GM18873 (cell line): ENCODE measurements around the gene IL4.
"Not testable (repeated sequence)": the region's sequence is repeated elsewhere in the genome, so short reads cannot be mapped to it uniquely, and the experiment has no call there.

ENCODE experiments used
- ATAC-seq: cut with Tn5 transposase; IDR thresholded peaks from one replicate; pipeline ENCODE4 v1.9.1; 2021; ENCODE audit warnings: mild to moderate bottlenecking, moderate library complexity, moderate number of reproducible peaks; ENCODE audit not compliant: unreplicated experiment, low FRiP score

Gene IL4

DNA sequence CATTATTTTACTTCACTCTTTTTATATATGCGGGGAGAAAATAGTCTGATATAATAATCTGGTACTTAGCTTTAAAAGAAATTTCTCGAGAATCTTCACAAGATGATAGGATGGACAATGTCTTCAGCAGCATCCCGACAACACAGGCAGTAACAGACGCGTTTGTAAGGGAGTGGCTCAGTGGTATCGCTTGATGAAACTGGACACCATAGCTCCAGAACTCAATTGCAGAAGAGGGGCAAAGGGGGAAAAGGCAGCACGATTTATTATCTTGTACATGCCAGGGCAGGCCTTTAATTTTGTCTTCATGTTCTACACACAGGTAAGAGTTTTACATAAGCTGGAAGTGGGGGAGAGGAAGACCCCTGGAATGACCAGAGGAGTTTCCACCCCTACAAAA is 15.7 kb downstream of the IL4 start:
- ATAC-seq: no peak

- ATAC-seq: no peak
Measured at GRCh38 chr5:132690156-132690555, 16.4 kb downstream of the IL4 start.

DNA sequence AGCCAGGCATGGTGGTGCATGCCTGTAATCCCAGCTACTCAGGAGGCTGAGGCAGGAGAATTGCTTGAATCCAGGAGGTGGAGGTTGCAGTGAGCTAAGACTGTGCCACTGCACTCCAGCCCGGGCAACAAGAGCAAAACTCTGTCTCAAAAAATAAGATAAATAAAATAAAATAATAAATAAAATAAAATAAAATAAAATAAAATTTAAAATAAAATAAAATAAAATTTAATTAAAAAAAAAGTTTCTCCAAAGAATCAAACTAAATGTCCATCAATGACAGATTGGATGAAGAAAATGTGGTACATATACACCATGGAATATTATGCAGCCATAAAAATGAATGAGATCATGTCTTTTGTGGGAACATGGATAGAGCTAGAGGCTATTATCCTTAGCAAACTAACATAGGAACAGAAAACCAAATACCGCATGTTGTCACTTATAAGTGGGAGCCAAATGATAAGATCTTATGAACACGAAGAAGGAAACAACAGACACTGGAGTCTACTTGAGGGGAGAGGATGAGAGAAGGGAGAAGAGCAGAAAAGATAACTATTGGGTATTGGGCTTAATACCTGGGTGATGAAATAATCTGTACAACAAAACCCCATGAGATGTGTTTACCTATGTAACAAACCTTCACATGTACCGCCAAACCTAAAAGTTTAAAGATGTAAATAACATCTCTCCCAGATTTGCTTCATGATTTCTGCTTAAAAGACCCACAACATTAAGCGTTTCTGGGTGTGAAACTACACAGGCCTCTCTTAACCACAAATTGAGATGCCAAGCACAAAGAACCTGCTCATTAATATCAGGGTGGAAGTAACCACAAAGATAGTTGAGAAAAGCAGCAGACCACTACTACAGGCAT is 18.2 kb downstream of the IL4 start:
- not testable (repeated sequence) for ATAC-seq

DNA sequence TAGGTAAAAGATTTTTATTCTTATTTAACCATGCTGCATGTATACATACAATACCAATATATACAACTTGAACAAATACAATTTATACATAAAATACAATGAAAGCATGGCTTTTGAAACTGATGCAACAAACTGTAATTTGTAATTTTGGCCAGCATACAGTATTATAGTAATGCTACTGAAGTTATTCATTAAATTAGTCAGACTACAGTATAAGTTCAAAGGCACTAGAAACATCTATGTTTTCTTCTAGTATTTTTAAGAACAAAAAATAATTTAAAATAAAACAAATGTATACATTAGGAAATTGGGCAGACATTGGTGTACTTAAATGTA is 18.8 kb downstream of the IL4 start:
- ATAC-seq: no peak

GRCh38 chr5:132695956-132696355 is 22.2 kb downstream of the IL4 start:
- no peak for ATAC-seq

GRCh38 chr5:132704875-132705274 is 31.1 kb downstream of the IL4 start:
- ATAC-seq: no peak

GRCh38 chr5:132708645-132709044 is 34.9 kb downstream of the IL4 start:
- ATAC-seq: no peak

DNA sequence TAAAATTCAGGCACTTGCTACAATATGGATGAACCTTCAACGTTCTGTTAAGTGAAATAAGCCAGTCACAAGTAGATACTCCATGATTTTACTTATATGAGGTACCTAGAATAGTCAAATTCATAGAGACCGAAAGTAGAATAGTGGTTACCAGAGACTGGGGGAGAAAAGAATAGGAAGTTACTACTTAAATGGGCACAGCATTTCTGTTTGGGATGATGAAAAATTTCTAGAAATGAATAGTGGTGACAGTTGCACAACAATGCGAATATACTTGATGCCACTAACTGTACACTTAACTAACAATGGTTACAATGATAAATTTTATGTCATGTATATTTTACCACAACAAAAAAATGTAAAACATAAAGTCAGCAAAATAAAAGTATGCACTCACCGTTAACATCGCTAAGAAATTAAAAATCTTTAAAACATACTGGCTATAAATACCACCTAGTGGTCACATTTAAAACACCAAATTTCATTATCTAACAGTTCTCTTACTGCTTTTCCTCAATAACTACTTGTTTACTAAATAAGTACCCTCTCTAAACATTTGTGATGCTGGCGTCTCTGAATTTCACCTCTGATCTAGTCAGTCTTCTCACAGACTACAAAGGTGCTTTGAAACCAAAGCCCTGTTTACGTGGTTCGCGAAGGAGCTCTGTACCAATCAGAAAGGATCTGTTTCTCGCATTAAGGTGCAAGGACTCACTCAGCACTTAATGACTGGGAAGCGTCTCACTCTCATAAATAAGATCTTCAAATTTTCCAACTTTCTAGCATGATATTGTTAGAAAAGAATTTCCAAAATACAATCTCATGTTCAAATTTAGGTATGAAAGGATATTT is 40.9 kb downstream of the IL4 start:
- ATAC-seq: no peak

DNA sequence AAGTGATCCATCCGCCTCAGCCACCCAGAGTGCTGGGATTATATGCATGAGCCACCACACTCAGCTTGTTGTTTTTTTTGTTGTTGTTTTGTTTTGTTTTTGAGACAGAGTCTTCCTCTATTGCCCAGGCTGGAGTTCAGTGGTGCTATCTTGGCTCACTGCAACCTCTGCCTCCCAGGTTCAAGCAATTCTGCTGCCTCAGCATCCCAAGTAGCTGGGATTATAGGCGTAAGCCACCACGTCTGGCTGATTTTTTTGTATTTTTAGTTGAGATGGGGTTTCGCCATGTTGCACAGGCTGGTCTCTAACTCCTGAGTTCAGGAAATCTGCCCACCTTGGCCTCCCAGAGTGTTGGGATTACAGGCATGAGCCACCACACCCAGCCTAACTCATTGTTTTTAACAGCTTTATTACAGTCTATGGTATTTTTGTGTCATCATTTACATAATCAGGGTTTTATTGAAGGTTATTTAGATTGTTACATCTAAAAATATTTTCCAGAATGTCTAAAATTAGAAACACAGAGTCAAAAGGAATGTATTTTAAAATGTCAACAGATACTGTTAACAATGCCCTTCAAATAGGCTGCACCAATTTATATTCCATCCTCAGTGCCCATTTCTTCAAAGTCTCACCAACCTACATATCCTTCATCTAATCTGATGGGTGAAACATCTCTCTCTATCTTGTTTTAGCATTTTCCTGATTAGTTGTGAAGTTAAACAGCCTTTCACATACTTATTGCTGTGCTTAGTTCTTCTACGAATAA is 44.9 kb downstream of the IL4 start:
- ATAC-seq: no peak

DNA sequence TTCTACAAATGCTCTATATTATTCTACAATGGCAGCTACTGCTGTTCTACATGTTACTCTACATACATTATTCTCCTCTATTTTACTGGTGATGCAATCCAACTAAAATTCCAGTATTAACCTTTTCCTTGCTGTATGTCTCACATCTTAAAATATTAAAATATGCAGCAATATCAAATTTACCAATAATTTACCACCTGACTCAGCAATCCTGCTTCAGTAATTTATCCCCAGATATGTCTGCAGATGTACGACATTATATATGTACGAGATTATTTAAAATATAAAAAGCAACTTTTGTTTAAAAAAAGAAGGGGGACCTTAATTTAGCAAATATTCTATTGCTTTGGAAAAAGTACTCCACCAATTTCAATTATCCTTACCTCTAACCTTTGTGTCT is 52.0 kb downstream of the IL4 start:
- no peak for ATAC-seq

DNA sequence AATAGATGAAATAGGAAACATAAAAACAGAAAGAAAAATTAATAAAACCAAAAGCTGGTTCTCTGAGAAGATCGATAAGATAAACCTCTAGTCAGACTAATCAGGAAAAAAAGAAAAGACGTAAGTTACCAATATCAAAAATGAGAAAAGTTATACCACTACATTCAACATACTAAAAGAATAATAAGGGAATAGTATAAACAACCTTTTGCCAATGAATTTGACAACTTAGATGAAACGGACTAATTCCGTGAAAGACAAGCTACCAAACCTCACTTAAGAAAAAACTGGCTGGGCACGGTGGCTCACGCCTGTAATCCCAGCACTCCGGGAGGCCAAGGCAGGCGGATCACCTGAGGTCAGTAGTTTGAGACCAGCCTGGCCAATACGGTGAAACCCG is 56.1 kb downstream of the IL4 start:
- ATAC-seq: no peak
